Astrocyte of the spinal cord (primary cell): ENCODE data around the gene BUB3.
A peak's percentile ranks its signal among the peaks of the same experiment; 100 is the strongest.

Source experiments
- DNase-seq: peaks from one replicate; pipeline ENCODE4 v3.0.0; 2011; ENCODE audit warnings: low read depth, low spot score
- H3K4me3 ChIP-seq: 2 replicates; pipeline ENCODE4 v1.5.1; 2011; ENCODE audit warnings: low read depth, mild to moderate bottlenecking, low read length, moderate library complexity
- in situ Hi-C: cut with HindIII; loops from 2 replicates; pipeline ENCODE4 v1.10.0; 2017; ENCODE audit warnings: low sequenced_read_pairs
- TF ChIP-seq, protein P1 (sequence below): IDR thresholded peaks from 2 replicates; pipeline ENCODE4 v1.5.1; 2012; ENCODE audit warnings: low read depth, mild to moderate bottlenecking, low read length, inconsistent platforms

BUB3 gene

DNA sequence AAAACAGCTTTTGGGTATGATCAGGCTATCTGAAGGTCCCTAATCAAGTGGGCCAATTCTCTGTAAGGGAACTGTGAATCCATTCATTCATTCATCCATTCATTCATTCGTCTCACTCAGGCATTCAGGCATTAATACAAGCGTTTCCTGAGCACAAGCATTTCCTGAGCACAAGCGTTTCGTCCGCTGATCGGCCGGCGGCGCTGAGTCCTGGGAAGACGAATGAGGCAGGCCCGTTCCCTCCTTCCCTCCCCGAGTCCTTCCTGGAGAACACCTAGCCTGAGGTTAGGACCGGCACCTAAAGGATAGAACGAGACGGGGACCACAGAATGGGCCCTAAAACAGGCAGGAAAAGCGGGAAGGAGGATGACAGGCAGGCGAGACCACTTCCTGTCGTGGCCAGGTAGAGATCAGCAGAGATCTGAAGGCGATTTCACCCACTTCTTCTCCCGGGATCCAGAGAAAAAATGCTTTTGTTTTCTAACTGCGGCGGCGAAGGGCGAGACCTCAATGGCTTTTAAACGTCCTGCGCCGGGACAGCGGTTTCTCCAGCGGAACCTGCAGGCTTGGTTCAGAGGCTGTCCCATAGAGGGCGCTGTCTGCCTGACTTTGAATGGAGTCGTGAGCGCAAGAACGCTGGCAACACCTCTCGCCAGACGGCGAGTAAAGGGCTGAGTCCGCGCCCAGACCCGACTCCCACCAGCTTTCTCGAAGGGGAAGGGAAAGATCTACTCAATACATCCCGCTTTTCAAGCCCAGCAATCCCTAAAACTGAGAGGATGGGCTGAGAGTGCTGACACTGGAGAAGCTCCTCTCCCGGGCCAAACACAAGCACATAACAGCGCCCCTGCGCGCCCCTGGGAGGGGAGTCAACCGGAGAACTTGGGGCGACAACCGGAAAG is 21.4 kb upstream of the BUB3 start:
- DNase-seq = peak; percentile 78
- TF ChIP-seq, protein P1, sequence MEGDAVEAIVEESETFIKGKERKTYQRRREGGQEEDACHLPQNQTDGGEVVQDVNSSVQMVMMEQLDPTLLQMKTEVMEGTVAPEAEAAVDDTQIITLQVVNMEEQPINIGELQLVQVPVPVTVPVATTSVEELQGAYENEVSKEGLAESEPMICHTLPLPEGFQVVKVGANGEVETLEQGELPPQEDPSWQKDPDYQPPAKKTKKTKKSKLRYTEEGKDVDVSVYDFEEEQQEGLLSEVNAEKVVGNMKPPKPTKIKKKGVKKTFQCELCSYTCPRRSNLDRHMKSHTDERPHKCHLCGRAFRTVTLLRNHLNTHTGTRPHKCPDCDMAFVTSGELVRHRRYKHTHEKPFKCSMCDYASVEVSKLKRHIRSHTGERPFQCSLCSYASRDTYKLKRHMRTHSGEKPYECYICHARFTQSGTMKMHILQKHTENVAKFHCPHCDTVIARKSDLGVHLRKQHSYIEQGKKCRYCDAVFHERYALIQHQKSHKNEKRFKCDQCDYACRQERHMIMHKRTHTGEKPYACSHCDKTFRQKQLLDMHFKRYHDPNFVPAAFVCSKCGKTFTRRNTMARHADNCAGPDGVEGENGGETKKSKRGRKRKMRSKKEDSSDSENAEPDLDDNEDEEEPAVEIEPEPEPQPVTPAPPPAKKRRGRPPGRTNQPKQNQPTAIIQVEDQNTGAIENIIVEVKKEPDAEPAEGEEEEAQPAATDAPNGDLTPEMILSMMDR = peak; percentile 94
- in situ Hi-C loops = no loop called here
- no peak overlapping the region for H3K4me3 ChIP-seq

DNA sequence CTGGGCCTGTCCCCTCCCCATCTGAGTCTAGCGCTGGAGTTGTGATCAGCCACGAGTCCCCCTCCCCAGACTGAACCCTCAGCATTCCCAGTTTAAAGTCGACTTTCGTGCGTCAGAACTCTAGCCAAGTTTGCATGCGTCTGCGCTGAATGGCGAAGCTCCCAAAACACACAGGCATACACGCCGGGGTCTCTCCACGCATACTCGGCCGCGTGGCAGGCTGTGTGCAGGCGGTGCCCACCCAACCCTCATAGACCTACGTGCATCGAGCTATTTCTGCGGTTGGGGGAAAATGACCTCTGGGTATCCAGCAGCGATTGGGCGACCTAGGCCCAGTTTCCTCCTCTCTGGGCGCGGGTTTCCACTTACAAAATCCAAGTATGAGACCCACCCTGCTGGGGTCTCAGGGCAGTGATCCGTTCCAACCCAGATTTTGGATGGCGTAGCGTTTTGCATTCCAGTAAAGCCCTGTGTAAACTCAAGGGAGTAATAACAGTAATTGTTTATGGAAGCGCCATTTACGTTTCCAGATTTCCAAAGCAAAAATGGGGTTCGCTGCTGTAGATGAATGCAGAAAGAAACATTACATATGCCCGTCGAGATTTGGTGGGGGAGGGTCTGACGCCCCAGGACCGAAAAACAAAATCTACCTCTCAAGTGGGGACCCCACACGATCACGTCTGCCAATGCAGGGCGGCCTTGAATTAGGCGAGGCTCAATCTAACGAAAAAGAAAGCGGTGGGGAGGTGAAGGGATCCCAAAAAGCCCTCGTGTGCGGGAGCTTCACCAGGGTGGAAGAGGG is 20.5 kb upstream of the BUB3 start:
- TF ChIP-seq, protein P1 = no peak
- no peak for DNase-seq
- in situ Hi-C loops = no loop called here
- no peak overlapping the region for H3K4me3 ChIP-seq

DNA sequence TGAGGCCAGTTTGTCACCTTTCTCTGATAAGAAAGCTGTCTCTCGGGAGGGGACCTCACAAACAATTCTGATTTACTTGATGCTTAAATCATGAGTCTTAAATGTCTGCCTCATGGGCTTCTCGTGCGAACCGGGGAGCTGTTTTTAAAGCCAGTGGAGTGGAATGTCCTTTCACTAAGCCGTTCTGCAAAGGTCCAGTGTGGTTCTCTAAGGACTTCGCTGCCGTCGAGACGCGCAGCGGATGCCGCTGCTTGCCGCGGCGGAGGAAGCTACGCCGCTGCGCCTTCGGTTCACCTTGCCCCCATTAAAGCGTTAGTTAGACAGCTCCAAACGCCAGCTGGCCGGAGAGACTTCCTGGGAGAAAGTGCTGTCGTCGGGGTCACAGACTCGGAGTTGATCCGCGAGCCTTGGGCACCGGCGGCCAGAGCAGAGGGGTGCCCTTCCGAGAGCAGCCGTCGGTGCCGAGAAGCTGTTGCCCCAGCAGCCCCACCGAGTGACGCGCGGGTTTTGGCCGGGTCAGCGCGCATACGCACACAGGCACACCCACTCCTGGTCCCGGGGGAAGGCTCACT is 19.8 kb upstream of the BUB3 start:
- TF ChIP-seq, protein P1 = no peak
- H3K4me3 ChIP-seq = no peak overlapping the region
- no peak for DNase-seq
- in situ Hi-C loops = no loop called here

DNA sequence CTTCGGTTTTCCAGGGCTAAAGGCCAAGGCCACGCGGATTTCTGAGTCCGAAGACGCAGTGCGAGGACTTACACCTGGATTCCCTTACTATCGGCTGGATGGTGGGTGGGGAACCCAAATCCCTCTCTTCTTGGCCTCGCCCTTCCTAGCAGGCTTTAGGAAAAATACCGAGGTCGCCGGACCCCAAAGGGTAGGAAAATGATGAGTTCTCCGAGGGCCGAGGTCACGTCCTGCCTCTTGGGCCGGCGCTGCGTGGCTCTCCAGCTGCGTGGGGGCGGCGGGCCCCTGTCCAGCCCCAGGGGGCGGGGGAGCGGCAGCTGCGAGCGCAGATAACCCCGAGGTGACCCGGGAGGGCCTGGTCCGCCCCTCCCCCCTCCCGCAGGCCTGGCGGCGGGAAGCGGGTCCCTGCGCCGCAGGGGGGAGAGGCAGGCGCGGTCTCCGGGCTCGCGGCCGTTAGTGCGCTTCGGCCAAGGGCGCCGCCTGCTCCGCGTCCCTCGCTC is 19.2 kb upstream of the BUB3 start:
- no peak for DNase-seq
- TF ChIP-seq, protein P1 = no peak
- H3K4me3 ChIP-seq = no peak overlapping the region
- in situ Hi-C loops = no loop called here

DNA sequence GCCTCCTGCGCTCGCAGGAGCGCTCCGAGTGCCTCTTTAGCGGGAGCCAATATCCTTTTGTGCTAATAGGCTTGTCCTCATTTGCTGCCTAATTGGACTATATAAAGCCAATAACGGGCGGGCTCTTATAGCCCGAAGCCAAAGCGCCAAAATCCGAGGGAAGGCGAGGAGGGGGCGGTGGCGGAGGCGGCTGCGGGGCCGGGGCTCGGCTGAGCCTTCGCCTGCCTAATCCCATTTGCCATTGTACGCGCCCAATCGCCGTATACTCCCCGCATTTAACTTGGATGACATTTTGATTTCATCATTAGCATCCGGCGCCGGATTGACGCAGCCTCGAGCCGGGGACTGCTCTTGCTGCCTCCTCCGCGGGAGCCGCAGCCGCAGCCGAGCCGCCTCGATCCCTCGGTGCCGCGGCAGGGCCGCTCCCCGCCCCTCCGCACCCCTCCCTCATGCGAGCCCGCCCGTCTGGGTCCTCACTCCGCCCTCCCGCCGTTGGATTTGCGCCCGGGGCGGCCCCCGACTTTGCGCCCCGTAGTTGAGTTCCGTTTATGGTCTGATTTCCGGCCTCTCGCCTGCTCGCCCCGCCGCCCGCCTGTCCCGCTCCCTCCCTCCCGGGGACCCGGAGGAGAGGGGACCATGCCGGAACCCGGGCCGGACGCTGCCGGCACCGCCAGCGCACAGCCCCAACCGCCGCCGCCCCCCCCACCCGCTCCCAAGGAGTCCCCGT is 18.6 kb upstream of the BUB3 start, which contains the start of gene HMX3:
Gene HMX3 (plus strand): TSS at position 556 of the 727 bp plus-strand sequence. CDS start 81 bp downstream, at position 637.
- in situ Hi-C loops = no loop called here
- H3K4me3 ChIP-seq = no peak within 1 kb of the TSS

More for the DNA sequence above, 18.6 kb upstream of the BUB3 start, which contains the start of gene HMX3:
- TF ChIP-seq, protein P1 = no peak
- DNase-seq = no peak
